GM19395 (cell line): Measurements from ENCODE around the gene USP6NL.

ENCODE experiments used
- ATAC-seq: cut with Tn5 transposase; IDR thresholded peaks from one replicate; pipeline ENCODE4 v1.9.1; 2021; ENCODE audit warnings: mild to moderate bottlenecking, moderate library complexity; ENCODE audit not compliant: unreplicated experiment

The USP6NL gene

GRCh38 chr10:11594589-11595394, 16.7 kb downstream of the USP6NL start:
- no peak for ATAC-seq

DNA sequence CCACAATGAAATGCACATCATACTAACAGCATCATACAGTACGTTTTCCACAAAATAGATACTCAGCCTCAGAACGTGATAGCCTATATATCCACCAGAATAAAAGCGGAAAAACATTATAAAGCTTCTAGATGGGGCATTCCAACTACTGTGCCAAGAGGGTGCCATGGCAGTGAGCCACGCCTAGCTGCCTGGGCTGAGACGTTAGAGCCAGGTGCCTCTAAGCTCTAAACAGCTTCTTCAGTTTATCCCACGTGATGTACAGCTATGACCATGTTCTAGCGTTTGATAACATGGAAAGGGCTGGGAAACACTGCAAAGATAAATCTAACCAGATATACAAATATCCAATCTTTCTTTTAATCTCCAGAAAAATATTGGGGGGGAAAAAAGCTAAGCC, 17.8 kb downstream of the USP6NL start:
- no peak for ATAC-seq

DNA sequence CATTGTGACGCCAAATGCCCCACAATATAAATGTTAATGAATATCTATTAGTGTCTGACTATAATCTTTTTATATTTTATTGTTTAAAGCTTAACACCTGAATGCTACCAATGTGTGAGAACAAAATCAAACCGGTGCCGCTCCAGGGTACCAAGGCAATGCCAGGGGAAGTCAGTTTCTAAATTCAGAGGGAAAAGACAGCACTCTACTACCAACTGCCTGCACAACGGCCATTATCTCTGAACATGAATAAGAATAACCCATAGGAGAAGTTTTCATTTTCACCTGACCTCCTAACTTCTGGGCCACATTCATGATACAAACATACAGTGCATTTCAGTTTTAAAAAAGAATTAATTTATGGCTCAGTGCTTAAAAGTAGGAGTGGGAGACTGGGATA, 21.7 kb downstream of the USP6NL start:
- no peak for ATAC-seq

- no peak for ATAC-seq
Observed at GRCh38 chr10:11588873-11589574, 22.4 kb downstream of the USP6NL start.

GRCh38 chr10:11587722-11588259, 23.7 kb downstream of the USP6NL start:
- ATAC-seq = no peak

DNA sequence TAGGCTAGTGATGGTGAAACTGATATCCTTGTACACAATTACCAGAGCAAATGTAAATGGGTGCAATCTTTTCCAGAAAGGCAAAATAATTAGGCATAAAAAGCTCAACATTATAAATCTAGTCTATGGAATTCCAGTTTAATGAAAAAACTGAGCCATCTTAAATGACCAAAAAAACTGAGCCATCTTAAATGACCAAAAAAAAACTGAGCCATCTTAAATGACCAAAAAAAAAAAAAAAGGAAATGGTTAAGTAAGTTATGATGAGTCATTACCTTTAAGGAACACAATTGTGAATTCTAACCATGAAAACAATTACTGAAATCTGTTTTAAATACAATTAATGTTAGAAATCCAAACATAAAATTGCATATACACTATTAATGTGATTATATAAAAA, 25.3 kb downstream of the USP6NL start:
- no peak for ATAC-seq

GRCh38 chr10:11581213-11581612, 30.2 kb downstream of the USP6NL start:
- ATAC-seq = no peak

GRCh38 chr10:11579885-11580284, 31.6 kb downstream of the USP6NL start:
- ATAC-seq = no peak

DNA sequence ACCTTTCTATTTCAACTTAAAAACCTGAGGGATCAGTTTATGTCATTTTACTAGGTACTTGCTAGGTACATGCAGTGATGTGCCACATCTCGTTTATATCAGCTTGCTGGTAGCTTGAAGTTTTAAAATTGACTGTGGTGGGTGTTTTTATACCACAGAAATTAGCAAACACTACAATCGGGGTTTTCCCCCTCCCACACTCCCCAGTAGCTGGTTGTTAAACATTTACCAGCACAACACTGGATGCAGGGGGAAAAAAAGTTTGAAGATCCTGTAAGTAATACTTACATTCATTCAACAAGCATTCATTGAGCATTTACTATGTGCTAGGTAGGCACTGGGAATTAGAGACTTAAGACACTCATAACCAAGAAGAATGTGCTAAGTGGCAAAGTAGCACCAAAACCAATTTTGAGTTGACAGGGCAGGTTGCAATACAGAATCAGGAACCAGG, 32.6 kb downstream of the USP6NL start:
- ATAC-seq = peak; percentile 76

- ATAC-seq = no peak
Observed at GRCh38 chr10:11576092-11576809, 35.2 kb downstream of the USP6NL start.

- peak; percentile 66 for ATAC-seq
Observed at GRCh38 chr10:11573497-11573896, 38.0 kb downstream of the USP6NL start.

GRCh38 chr10:11570751-11571150, 40.7 kb downstream of the USP6NL start:
- no peak for ATAC-seq

DNA sequence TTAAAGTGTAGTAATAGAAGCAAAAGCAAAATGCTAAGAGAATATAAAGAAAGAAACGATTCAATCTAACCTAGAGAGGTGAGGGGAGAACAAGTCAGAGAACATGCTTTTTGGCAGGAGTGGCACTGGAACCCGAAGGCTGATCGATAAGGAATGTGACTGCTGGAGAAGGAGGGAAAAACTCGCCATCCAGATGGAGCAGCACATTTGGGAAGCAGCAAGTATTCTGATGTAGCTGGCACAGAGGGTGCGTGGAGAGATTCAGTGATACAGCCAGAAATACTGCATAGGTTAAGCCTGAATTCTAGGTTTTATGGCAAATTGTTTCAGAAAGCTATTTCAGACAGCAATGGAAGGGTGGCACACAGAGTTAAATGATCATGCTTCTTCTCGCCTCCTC, 42.0 kb downstream of the USP6NL start:
- ATAC-seq = no peak

DNA sequence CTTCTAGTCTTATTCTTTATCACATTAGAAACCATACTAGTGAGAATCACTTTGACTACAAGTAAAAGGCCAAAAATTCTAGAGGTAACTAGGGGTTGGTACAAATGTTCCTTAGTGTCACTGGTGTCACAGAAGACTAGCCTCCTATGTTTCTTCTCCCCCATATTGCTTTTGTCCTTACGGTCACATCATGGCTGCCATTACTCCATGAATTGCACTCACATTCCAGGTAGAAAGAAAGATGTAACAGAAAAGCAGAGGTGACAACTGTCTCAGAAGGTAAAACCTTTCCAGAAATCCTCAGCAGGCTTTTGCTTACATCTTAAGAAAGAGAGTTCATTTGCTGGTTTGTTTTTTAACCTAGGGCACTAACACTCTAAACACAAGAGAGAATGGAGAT, 42.9 kb downstream of the USP6NL start:
- no peak for ATAC-seq

DNA sequence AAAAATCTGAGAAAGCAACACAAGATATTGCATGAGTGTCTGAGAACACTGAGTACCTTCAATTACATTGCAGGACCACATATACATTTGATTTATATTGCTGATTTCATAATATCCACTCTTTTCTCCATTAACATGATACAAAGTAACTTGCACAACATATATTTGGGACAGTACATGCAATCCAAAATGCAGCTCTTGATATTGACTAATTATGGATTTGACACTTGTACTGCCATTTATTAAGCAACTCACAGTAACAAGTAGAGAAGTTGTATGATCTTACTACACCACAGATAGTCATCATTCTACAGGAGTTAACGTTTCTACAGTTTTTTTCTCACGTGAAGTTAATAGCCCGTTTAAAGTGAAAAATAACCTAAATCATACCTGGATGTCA, 46.7 kb downstream of the USP6NL start:
- no peak for ATAC-seq

DNA sequence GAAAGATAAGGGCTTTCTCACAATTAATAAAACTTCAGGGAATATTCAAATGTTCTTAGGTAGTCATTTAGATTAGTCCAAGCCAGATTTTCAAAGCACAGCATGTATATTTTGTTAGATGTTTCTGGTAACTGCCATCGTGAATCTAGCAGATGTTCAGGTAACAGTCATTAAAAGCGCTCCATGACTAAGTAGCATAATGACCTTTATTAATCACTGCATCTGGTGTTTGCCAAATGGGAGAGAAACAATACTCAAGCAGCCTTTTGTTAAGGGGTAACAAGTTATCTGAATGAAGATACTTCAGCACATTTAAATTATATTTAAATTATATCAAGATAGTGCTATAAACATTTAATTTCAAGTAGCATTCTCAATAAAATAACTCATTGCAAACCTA, 47.5 kb downstream of the USP6NL start:
- ATAC-seq = no peak

GRCh38 chr10:11562888-11563287, 48.6 kb downstream of the USP6NL start:
- ATAC-seq = no peak

DNA sequence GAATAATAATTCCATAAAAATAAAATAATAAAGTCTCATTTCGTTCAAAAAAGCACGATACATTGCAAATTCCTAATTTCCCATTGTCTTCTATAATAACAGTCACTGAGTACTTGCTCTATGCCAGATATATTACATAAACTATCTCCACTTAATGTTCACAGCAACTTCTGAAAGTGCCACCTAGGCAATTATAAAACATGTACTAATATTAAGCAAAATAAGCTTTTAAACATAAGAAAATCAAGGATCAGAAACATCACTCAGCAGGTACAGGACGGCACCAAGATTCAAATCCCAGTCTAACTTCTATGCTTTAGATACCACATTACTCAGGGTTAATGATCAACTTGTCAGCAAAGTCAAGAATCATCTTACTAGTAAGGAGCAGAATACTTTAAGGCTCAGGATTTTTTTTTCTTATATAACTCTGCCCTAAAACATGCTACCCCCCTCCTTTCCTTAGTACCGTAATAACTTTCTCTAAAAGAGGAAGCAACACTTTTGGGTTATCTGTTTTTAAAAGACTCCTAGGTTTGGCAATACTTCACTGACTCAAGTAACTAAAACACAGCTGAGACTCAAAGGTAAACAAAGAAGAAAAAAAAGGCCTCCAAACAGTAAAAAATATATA, 51.3 kb downstream of the USP6NL start:
- ATAC-seq = peak; percentile 92

DNA sequence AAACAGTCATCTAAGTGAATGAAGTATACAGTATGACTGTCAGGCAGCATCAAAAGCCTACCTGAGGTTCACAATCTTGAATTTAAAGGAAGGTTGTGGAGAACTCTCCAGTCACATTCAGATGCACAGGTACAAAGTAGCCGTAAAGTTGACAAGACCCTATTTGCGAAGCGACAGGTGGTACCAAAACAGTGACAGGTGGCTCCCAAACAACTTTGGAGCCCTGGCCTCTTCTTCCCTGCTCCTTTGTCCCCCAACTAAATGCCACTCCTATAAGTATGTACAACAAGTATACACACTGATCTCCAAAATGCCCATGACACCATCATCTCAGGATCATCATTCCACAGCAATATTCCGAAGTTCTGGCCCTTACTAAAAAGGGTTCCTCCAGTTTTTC, 53.5 kb downstream of the USP6NL start:
- no peak for ATAC-seq

- no peak for ATAC-seq
Observed at GRCh38 chr10:11557513-11557912, 53.9 kb downstream of the USP6NL start.

- no peak for ATAC-seq
Observed at GRCh38 chr10:11555556-11555955, 55.9 kb downstream of the USP6NL start.
